ENCODE data around the gene AIFM2.
"Not testable (repeated sequence)": the region's sequence is repeated elsewhere in the genome, so short reads cannot be mapped to it uniquely, and the experiment has no call there.

The AIFM2 gene

DNA sequence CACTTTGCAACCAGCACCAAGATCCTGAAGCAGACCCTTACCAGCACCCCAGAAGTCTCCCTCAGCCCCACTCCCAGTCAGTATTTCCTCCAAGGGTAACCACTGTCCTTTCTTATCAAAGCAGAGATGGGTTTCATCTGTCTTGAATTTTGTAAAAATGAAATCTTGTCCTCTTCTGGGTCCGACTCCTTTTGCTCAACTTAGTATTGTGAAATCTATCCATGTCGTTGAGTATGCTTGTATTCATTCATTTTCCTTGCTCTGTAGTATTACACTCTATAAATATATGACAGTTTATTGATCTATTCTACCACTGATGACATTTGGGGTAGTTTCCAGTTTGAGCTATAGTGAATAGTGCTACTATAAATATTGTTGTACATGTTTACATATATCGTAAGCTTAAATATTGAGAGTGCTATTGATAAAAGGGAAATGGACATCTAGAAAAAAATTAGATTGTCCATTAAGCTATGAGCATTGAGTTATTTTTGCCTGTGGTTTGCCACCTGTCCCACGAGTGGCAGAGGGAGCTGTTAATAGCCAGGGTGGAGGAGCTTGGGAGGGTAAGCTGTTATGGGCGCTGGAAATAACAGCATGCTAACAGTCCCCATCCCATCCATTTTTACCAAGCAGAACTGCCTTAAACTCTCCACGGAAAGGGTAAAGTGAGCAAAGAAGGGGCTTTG is 36.5 kb downstream of the AIFM2 start:
- no peak overlapping the region for H3K4me3 ChIP-seq (ENCODE audit: low read depth, low read length)

DNA sequence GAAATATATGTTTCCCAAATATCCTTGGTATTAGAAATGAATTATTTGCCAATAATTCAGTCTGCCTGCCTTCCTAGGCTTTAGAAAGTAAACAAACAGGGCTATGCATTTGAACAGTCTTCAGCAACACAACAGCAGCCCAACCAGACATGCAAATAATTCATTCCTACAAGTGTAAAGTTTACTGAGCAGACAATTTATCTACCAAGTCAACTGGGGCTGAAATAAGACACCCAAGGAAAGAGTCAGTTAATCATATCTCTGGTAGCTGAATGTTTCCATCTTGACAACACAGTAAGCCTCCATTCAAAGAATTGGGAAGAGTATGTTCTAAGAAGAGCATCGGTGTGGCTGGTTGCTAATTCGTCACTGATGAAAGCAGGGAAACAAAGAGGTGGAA is 38.4 kb downstream of the AIFM2 start:
- no peak overlapping the region for H3K4me3 ChIP-seq (ENCODE audit: low read depth, low read length)

- no peak overlapping the region for H3K4me3 ChIP-seq (ENCODE audit: low read depth, low read length)
Observed at GRCh38 chr10:70093335-70093944, 39.2 kb downstream of the AIFM2 start.

DNA sequence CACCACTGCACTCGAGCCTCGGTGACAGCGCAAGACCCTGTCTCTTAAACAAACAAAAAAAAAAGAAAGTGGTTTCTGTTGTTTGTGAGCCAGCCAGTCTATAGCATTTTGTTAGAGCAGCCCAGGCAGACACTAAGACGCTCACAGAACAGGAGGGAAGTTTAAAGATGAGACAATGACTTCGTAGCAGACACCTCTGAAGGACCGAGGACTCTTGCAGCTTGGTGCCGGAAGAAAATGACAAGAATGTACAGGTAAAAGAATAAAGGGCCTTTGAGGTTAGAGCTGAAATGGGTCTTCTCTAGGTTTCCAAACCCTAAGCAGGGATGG is 40.3 kb downstream of the AIFM2 start:
- H3K4me3 ChIP-seq (ENCODE audit: low read depth, low read length): no peak overlapping the region

- H3K4me3 ChIP-seq (ENCODE audit: low read depth, low read length): no peak overlapping the region
Observed at GRCh38 chr10:70090951-70091350, 41.7 kb downstream of the AIFM2 start.

DNA sequence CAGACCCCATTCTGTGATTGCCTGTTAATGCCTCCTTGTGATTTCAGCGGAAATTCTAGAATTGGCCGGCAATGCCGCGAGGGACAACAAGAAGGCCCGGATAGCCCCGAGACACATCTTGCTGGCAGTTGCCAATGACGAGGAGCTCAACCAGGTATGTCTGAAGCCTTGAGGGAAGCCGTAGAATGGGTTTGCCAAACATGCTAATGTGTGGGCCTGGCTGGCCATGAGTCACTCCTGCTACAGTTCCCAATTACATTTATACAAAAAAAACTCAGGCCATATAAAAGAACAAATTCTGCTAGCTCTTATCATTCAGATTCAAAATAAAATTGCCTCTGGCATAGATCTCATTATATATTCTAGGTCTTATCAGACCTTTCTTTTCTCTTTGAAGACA is 42.6 kb downstream of the AIFM2 start:
- no peak overlapping the region for H3K4me3 ChIP-seq (ENCODE audit: low read depth, low read length)

- H3K4me3 ChIP-seq (ENCODE audit: low read depth, low read length): no peak overlapping the region
Observed at GRCh38 chr10:70088308-70088698, 44.3 kb downstream of the AIFM2 start.

DNA sequence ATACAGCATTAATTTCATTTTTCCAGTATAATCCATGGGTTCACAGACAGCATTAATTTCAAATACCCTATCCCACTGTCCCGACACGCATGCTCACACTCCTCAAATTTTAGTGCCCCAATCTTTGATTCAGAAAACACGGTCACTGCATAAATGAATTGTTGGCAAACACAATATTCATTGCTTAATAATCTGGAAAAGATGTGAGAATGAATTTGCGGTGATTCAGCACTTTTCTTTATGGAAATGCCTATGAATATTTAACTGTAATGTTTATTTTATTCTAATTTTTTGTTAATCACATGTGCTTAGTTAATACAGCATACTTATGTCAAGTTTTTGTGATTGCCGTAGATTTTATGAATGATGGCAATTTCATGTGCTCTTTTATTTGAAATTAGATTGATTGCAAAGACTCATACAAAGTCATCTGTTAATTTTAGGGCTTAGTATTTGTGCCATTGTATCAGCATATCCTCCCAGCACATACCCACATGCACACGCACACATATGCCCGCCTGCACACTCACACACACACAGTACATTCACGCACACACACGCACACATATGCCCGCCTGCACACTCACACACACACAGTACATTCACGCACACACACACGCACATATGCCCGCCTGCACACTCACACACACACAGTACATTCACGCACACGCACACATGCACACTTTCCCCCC is 44.9 kb downstream of the AIFM2 start:
- H3K4me3 ChIP-seq (ENCODE audit: low read depth, low read length): no peak overlapping the region

DNA sequence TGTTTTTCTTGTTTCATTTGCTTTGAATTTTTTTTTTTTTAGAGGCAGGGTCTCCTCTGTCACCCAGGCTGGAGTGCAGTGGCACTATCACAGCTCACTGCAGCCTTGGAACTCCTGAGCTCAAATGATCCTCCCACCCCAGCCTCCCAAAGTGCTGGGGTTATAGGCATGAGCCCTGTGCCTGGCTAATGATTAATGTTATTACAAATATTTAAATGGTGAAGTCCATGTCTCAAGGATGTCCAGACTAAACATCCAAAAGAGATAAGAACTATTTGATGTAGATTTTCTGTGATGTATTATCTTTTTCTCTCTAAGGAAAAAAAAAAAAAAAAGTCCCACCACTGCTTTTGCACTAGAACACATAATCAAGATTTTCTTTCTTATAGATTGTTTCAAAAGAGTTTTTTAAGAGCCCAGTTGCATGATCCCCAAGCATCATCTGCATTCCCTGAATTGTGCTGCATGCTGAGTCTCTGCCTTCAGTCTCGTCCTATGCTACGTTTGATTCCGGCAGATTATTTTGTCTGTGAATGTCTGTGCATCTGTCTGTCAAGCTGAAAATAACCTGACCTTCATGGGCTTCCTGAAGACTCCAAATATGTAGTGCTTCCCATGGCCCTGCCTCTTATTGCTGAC is 46.5 kb downstream of the AIFM2 start:
- H3K4me3 ChIP-seq (ENCODE audit: low read depth, low read length): no peak overlapping the region

DNA sequence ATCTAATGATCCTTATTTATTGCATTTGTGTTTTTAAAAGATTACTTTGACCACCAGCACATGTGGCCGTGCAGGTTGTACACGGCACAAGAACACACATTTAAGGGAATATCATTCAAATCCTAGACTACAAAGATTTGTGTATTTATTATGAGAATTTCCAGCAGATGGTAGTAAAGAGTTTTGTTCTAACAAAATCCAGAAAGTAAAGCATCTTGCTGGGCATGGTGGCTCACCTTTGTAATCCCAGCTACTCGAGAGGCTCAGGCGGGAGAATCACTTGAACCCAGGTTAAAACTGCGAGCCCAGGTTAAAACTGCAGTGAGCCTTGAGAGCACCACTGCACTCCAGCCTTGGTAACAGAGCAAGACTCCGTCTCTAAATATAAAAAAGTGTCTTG is 48.4 kb downstream of the AIFM2 start:
- H3K4me3 ChIP-seq (ENCODE audit: low read depth, low read length): no peak overlapping the region

DNA sequence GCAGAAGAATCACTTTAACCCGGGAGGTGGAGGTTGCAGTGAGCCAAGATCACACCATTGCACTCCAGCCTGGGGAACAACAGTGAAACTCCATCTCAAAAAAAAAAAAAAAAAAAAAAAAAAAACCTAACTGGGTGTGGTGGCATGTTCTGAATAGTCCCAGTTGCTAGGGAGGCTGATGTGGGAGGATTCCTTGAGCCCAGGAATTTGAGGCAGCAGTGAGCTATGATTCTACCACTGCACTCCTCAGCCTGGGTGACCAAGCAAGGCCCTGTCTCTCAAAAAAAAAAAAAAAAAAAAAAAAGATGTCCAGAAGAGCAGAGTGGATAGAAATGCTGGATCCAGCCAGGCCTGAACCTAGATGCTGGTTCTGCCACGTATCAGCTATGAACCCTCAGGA is 51.8 kb downstream of the AIFM2 start:
- H3K4me3 ChIP-seq (ENCODE audit: low read depth, low read length): not testable (repeated sequence)

DNA sequence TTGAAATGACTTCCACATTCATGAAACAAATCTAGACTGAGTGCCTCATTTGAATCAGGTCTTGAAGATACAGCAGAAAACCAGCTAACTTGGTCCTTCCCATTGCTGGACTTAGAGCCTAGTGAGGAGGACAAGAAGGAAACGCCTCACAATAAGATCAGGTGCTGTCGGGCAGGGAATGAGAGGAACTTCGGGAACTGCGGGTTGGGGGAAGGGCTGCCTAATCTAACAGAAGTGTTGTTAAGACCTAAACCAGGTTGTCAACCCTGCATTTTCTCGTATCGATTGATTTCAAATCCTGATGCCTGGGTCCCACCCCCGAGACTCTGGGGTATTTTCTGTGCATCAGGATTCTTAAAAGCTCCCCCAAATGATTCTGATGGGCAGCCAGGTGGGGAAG is 53.7 kb downstream of the AIFM2 start:
- H3K4me3 ChIP-seq (ENCODE audit: low read depth, low read length): no peak overlapping the region

- no peak overlapping the region for H3K4me3 ChIP-seq (ENCODE audit: low read depth, low read length)
Observed at GRCh38 chr10:70078329-70078728, 54.3 kb downstream of the AIFM2 start.

GRCh38 chr10:70074971-70075370 is 57.7 kb downstream of the AIFM2 start:
- H3K4me3 ChIP-seq (ENCODE audit: low read depth, low read length): no peak overlapping the region

- H3K4me3 ChIP-seq (ENCODE audit: low read depth, low read length): no peak overlapping the region
Observed at GRCh38 chr10:70074165-70074564, 58.5 kb downstream of the AIFM2 start.

DNA sequence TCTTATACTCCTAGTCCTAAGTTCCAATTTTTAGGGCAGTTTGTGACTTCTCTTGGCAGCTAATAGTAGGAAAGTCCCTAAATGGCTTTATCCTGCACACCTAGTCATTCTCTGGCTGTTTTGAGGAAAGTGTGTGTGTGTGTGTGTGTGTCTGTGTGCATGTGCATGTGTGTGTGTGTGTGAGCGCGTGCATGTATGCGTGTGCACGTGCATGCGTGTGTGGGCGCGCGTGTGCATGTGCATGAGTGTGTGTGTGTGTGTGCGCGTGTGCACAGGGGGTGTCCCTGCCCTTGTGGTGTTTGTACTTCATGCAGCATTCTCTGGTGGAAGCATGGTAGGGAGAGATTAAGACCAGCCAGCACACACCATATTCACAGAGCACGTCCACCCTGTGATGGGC is 61.8 kb downstream of the AIFM2 start:
- H3K4me3 ChIP-seq (ENCODE audit: low read depth, low read length): no peak overlapping the region

GRCh38 chr10:70069346-70069745 is 63.3 kb downstream of the AIFM2 start:
- H3K4me3 ChIP-seq (ENCODE audit: low read depth, low read length): no peak overlapping the region

DNA sequence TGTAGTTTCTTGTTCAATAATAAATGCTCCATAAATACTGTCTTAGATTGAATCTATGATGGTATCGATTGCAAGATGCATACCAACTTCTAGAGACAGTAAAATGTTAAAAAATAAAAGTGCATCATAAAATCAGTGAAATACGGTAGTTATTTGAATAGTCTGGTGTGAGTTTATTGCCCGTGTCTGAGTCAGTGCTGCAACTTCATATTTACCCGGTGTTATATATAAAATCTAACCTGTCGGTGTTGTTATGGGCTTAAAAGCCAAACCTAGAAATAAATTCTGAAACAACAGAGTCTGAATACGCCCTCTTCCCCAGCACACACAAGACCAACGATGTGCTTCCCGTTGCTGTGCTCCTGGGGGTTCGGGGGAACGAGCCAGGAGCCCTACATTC is 63.7 kb downstream of the AIFM2 start:
- no peak overlapping the region for H3K4me3 ChIP-seq (ENCODE audit: low read depth, low read length)

DNA sequence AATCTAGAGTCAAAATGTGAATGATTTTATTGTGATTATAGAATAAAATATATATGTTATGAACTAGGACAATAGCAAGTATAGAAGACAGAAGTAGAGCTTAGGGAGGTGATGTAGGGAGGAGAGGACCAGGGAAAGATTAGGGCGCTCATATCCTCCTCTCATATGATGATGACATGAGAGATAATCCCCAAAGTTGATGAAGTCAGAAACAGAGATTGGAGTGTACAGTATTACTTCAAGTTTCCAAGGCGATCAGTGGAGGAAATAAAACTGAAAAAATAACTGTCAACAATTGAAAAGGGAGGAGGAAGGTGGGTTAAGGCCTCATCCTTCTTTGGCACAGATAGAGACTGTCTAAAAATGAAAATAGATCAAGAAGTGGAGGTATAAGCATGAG is 65.0 kb downstream of the AIFM2 start:
- no peak overlapping the region for H3K4me3 ChIP-seq (ENCODE audit: low read depth, low read length)

DNA sequence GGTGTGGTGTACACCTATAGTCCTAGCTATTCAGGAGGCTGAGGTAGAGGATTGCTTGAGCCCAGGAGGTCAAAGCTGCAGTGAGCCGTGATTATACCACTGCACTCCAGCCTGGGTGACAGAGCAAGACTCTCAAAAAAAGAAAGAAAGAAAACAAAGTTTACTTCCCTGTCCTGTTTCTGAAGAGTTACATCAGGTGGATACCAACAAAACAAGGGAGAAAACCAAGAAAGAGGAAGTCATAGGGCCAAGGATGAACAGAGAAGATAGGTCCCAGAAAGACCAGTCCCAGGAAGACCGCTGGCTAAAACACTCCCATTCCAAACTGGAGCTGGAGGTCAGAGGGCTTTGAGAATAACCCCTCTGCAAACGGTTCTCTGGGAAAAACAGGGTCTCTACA is 66.4 kb downstream of the AIFM2 start:
- no peak overlapping the region for H3K4me3 ChIP-seq (ENCODE audit: low read depth, low read length)

DNA sequence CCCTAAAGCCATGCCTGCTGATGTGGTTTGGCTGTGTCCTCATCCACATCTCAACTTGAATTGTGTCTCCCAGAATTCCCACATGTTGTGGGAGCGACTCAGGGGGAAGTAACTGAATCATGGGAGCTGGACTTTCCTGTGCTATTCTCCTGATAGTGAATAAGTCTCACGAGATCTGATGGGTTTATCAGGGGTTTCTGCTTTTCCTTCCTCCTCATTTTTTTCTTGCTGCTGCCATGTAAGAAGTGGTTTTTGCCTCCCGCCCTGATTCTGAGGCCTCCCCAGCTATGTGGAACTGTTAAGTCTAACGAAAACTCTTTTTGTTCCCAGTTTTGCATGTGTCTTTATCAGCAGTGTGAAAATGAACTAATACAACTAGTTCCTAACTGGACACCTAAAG is 68.1 kb downstream of the AIFM2 start:
- H3K4me3 ChIP-seq (ENCODE audit: low read depth, low read length): no peak overlapping the region

DNA sequence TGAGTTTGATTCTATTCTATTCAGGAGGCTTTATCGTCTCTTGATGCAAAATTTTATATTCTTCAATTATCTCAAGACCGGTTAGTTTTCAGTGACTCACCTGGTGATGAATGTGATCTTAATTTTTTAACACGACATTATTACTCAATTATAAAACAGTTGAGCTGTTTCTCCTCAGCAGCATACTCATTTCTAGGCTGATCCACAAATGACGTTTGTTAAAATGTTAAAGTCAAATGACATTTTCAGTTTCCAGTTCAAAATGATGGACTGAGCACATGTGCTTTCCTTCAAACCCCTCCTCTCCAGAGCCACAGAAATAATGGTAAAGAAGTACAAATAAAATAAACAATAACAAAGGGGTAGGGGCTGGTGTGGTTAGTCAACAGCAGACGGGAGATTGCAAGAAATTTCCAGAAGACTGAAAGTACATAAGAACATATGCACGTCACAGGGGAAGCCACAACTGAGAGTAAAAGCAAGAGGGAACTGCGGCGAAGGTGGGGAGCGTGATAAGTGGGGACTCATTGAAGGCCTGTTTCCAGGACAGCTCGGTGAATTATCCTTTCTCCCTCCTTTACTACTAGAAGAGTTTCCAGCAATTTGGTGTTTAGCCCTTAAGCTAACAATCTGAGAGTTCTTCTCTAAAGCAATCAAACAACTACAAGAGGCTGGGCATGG is 69.1 kb downstream of the AIFM2 start:
- H3K4me3 ChIP-seq (ENCODE audit: low read depth, low read length): no peak overlapping the region

Data from iPS-11a (cell line).